Activated T-cell treated with anti-CD3 and anti-CD28 coated beads for 48 hours (primary cell): Measurements from ENCODE around the gene PRKACA.

ENCODE experiments used
- DNase-seq: peaks from one replicate; pipeline ENCODE4 v3.0.0-alpha.2; 2020; ENCODE audit warnings: low read depth

The PRKACA gene

GRCh38 chr19:14091813-14092462 is 25.6 kb downstream of the PRKACA start:
- DNase-seq, result no peak

DNA sequence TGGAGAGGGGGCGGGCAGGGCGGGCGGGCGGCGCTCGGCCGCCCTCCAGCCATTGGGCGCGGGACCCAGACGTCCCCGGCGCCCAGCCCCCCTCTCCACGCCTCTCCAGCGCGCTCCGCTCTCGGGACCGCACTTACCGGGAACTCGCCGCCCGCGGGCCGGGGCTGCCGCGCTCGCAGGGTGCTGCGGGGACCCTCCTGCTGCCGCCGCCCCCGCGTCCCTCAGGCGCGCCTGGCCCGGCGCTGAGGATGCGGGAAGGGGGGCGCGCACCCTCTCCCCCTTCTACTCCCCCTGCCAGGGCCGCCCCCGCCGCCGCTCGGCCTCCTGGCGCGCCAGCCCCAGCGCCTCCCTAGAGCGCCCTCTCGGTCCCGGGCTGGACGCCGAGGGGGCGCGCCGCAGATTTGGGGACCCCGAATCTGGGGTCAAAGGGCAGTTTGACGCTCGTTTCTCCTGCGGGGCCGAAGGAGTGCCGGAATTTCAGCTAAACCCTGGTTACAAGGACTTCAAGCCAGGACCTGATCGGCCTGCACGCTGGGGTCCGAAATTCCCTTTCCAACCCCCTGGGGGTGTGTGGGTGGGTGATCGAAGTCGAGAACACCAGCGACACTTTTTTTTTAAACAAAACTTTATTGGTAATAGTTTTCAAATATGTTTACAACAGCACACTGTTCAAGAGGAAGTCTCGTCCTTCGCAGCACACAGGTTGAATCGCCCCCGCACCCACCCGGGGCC is 26.3 kb downstream of the PRKACA start:
- DNase-seq, result peak; percentile 72

GRCh38 chr19:14090509-14091080 is 27.0 kb downstream of the PRKACA start, which contains the start of gene SAMD1:
SAMD1 (minus strand) TSS chr19:14090751.
- DNase-seq, result peak; percentile 77

DNA sequence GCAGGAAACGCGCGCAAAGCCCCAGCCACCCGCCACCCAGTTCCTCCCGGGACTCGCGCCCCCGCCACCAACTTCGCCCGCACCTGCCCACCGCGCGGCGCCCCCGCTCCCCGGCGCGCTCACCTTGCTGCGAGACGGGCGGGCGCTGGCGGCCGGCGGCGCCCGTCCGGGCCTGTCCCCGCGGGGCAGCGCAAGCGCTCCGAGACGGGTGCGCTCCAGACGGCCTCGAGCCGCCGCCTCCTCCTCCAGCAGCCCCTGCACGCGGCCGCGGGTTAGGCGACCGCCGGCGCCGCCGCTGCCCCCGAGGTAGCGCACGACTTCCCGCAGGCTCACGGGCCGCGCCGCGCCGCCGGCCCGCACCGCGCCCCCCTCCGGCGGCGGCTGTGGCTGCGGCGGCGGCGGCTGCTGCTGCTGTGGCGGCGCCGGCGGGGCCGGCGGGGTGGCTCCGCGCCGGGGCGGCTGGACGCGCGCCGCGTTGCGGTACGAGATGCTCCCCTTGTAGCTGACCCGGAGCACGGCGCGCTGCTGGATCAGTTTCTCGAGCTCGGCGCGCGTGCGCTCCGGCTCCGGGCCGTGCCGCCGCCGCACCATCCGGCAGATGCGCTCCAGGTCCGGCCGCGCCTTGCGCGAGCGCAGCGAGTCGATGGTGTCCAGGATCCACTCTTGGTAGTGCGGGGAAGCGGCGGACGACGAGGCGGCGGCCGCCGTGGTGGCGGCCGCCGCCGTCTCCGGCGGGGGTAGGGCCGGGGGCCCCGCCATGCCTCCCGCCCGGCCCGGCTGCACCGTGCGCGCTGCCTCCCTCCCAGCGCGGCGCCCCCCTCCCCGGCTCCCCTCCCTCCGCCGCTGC is 27.7 kb downstream of the PRKACA start:
- DNase-seq, result peak; percentile 52

DNA sequence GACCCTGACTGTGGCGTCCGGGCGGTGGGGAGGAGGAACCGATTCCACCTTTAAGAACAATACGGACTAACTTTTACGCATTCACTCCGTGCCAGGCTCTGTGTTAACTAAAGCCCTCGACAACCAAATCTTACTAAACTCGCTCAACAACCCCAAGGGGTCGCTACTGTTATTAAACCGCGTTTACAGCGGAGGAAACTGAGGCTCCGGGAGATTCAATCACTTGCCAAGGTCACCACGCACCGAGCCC is 28.2 kb downstream of the PRKACA start:
- no peak for DNase-seq

- no peak for DNase-seq
These were observed 28.7 kb downstream of the PRKACA start for GRCh38 chr19:14088634-14089411.

DNA sequence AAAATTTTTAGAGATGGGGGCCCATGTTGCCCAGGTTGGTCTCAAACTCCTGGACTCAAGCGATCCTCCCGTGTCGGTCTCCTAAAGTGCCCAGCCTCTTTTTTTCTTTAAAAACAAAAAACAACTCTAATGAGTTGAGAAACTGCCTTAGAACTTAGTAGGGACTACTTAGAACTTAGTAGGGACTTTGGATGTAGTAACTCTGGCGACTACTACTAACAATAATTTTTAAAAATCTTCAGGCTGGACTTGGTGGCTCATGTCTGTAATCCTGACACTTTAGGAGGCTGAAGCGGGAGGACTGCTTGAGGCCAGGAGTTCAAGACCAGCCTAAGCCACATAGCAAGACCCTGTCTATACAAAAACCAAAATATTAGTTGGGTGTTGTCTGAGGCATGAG is 31.5 kb downstream of the PRKACA start:
- DNase-seq, result no peak

DNA sequence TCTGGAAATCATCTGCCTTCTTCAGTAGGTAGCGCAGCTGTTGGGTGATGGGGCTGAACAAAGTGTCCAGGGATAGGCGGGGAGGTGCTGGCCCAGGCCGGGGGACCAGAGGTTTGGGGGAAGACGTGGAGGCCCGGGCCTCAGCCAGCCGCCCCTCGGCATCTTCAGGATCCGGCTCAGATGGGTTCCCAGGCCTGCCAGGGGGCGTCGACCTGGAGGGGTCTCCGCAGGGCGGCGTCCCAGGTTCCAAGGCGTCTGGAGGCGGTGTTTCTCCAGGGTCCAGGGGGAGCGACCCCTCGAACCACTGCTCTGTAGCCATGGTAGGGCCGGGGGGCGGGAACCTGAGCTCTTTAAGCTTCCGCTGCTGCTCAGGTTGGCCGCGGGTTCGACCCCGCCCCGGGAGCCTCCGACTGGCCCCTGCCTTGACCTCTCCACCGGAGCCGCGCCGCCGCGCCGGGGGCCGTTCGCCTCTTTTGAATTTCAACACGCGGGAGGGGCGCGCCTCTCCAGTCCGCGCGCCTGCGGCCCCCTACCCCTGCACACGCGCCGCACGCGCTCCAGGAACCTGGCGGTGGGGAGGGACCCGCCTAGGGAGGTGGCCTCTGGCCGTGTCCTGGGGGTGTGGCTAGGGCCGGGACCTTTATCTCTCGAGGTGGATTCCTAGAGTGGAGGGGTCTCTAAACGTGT is 32.1 kb downstream of the PRKACA start, which contains the start of gene C19orf67:
TSS of gene C19orf67 (minus strand) at position 475 of the 687 bp plus-strand sequence. CDS start at position 319, 156 bp downstream.
- no peak for DNase-seq

DNA sequence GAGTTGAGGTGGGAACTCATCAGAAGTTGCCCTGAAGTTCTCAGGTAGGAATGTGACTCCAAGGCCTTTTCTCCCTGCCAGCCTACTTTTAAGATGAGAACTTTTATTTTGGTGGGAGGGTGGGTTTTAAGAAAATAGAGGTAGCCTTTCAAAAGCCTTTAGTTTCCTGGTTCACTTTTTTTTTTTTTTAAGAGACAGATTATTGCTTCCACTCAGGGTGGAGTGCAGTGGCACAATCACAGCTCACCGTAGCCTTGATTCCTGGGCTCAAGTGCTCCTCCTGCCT is 34.9 kb downstream of the PRKACA start:
- DNase-seq, result no peak

DNA sequence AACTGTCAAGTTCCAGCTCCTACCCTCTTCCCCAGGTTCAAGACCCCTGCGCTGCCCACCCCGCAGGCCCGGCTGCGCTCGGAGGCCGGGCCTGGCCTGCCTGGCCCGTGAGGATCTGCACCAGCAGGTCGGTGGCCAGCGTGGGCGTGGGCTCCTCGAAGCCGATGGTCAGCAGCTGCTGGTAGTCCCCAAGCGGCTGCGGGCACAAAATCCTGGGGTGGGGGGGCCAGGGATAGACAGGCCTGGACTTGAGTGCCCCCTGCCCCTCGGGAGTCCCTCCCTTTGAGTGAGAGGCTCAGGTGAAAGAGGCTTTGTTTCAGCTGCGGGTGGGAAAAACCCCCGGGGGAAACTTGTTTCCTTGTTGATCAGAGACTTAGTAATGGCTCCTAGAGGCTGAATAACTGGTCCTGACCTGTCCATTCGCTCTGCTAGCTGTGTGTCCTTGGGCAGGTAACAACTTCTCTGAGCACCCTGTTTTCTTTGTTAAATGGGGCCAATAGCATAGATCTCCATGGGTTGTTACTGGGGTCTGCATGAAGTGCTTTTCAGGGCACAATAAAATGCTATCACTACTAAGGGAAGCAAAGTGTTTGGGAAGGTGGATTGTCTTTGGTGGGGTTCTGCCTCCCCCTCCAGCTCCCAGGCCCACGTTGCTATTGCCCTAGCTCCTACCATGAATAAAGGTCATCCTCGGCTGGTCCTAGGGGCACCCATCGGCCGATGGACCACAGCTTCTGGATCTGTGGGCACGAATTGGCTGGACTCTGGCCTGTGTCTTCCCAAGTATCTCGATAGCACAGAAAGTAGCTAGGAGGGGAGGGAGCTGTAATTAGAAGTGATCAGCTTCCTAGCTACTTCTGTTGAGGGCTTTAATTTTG is 35.5 kb downstream of the PRKACA start:
- no peak for DNase-seq

- peak; percentile 97 for DNase-seq
These were observed 36.4 kb downstream of the PRKACA start for GRCh38 chr19:14080887-14081796.

- DNase-seq, result no peak
These were observed 39.2 kb downstream of the PRKACA start for GRCh38 chr19:14078411-14078810.

DNA sequence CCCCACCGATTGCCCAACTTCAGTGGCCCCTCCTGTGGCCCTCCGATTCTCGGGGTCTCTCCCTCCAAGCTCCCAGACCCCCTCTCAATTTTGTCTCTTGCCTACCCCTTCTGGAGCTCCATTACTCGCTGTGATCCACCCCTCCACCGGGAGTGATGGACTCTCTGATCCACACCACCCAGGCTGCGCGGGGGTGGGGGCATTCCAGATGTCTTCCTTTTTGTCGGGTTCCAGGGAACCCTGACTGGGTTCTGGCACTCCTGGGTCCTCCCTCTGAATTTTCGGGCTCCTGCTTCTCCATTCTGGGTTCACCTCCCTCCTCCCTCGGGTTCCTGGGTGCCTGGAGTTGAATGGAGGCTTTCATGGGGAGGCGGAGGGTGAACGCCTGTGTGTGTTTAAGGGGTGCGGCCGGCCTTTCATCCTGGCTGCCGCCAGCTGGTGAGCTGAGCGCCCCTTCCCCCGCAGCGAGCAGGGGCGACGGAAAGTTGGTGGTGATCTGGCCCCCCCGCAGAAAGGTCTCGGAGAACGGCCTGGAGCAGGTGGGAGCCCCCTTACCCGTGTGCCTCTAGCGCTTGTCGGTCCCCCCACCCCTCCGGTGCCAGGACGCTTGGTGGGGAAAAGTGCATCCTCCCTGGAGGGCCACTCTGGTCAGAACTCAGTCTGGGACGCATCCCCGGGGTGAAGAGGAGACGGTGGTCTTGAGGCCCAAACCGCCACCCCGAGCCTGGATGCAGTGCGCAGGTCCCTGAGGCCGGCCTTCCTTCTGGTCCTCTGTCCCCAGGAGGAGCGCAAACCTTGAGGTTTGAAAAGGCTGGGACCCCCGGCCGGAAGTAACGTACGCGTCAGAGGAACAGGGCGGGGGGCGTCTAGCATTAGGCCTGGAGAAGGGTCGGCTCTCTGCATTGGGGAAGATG is 43.4 kb downstream of the PRKACA start:
- peak; percentile 23 for DNase-seq

- peak; percentile 79 for DNase-seq
These were observed 44.2 kb downstream of the PRKACA start for GRCh38 chr19:14073261-14073924.

- DNase-seq, result peak; percentile 42
These were observed 44.9 kb downstream of the PRKACA start, which contains the start of gene MISP3 for GRCh38 chr19:14072535-14073260. MISP3 (plus strand) TSS chr19:14072786; CDS start chr19:14073310, 524 bp downstream.

DNA sequence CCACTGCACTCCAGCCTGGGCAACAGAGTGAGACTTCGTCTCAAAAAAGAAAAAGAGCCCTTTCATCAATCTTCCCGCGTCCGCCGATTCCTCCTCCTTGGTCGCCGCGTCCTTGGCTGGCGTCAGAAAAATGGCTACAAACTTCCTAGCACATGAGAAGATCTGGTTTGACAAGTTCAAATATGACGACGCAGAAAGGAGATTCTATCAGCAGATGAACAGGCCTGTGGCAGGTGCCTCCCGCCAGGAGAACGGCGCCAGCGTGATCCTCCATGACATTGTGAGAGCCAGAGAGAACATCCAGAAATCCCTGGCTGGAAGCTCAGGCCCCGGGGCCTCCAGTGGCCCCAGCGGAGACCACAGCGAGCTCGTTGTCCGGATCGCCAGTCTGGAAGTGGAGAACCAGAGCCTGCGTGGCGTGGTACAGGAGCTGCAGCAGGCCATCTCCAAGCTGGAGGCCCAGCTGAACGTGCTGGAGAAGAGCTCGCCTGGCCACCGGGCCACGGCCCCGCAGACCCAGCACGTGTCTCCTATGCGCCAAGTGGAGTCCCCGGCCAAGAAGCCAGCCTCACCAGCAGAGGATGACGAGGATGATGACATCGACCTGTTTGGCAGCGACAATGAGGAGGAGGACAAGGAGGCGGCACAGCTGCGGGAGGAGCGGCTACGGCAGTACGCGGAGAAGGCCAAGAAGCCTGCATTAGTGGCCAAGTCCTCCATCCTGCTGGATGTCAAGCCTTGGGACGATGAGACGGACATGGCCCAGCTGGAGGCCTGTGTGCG is 47.1 kb downstream of the PRKACA start:
- no peak for DNase-seq
